Transverse colon (tissue), 4 donors: Measurements from ENCODE around the gene ORM1.

Source experiments
- EP300 ChIP-seq: sonication (generic); formaldehyde crosslinking; IDR thresholded peaks from one replicate; pipeline ENCODE4 v1.6.1; 2017; ENCODE audit warnings: antibody characterized with exemption, low read depth
- POLR2A ChIP-seq: fragments of 450-650 bp; IDR thresholded peaks from one replicate; pipeline ENCODE4 v1.6.1; 2016; ENCODE audit warnings: antibody characterized with exemption, mild to moderate bottlenecking, moderate library complexity
- POLR2AphosphoS5 ChIP-seq, 3 donors: sonication (generic); formaldehyde crosslinking; IDR thresholded peaks; one replicate each; pipeline ENCODE4 v1.6.1; 2016; ENCODE audit warnings: antibody characterized with exemption in 3 of 3
- TF ChIP-seq, protein P1 (sequence below), 5 experiments: fragments of 200-600 bp in 3 of 5; fragments of 450-650 bp in 2 of 5; sonication (generic) in 3 of 5; IDR thresholded peaks; 1 replicate in 2 of 5; 2 replicates in 3 of 5; pipeline ENCODE4 v1.5.1; 2016 to 2017; ENCODE audit warnings: antibody characterized with exemption in 5 of 5, inconsistent platforms in 3 of 5, mild to moderate bottlenecking in 2 of 5, moderate library complexity in 1 of 5

DNA sequence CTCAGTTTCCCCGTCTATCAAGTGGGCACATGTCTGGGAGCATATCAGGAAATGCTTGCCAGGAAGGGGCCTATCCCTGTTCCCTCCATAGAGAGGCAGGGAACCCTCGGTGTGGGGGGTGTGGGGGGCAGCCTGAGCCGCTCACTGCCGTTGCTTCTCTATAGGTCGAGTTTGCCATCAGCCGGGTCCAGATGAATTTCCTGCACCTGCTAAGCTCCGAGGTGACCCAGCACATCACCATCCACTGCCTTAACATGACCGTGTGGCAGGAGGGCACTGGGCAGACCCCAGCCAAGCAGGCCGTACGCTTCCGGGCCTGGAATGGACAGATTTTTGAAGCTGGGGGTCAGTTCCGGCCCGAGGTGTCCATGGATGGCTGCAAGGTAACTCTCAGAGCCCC, 13.8 kb upstream of the ORM1 start:
- TF ChIP-seq, protein P1, sequence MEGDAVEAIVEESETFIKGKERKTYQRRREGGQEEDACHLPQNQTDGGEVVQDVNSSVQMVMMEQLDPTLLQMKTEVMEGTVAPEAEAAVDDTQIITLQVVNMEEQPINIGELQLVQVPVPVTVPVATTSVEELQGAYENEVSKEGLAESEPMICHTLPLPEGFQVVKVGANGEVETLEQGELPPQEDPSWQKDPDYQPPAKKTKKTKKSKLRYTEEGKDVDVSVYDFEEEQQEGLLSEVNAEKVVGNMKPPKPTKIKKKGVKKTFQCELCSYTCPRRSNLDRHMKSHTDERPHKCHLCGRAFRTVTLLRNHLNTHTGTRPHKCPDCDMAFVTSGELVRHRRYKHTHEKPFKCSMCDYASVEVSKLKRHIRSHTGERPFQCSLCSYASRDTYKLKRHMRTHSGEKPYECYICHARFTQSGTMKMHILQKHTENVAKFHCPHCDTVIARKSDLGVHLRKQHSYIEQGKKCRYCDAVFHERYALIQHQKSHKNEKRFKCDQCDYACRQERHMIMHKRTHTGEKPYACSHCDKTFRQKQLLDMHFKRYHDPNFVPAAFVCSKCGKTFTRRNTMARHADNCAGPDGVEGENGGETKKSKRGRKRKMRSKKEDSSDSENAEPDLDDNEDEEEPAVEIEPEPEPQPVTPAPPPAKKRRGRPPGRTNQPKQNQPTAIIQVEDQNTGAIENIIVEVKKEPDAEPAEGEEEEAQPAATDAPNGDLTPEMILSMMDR (IDR thresholded peaks at IDR 0.05): no peak
- no peak for TF ChIP-seq EP300
- no peak for TF ChIP-seq POLR2AphosphoS5 (IDR thresholded peaks at IDR 0.05)
- TF ChIP-seq POLR2A: no peak
